ENCODE data around the gene SPATS2. TPM values are rescaled to one million over a fixed set of nuclear protein-coding genes. Genes with fewer than 3 reads are reported as not detected.

Gene SPATS2
- total and polyA plus RNA-seq, 2 donors from 2014 or later, result 10.0 to 23.7 TPM

GRCh38 chr12:49322708-49323523 lies 44.3 kb upstream of the SPATS2 start, which contains the start of gene TROAP:
Gene TROAP (plus strand): TSS chr12:49323255. CDS start chr12:49323609, 354 bp downstream.
- Histone ChIP-seq H3K4me3 (ENCODE audit: low read length in 3 of 3) (peak within 1 kb of the TSS; percentile 76 to 81 (median 79)), H3K27ac (ENCODE audit: low read depth in 2 of 2, low read length in 2 of 2) (no peak within 1 kb of the TSS), H3K9me3 (ENCODE audit: control insufficient read depth in 2 of 3, insufficient read depth in 1 of 3, low read length in 3 of 3) (no peaks in the 10 kb centered on the region), H3K36me3 (ENCODE audit: control insufficient read depth in 2 of 3, insufficient read depth in 3 of 3, low read length in 3 of 3) (no peaks in the 10 kb centered on the region), H3K4me1 (ENCODE audit: control insufficient read depth in 2 of 3, insufficient read depth in 2 of 3, low read depth in 1 of 3, low read length in 3 of 3) (peaks cover 0 to 9% (median 0%) of the 10 kb centered on the region in 3 donors), H3K9ac (ENCODE audit: low read length in 3 of 3) (peak within 1 kb of the TSS; percentile 16 to 77 (median 71)), H3K27me3 (ENCODE audit: control insufficient read depth, insufficient read depth, low read length) (no peaks in the 10 kb centered on the region)
- intact Hi-C loops (cut with DNase I), result no loop called here
- peak; percentile 98 for FAIRE-seq
- peak; percentile 98 to 100 (median 99) for DNase-seq
- no peak for TF ChIP-seq CTCF (IDR thresholded peaks at IDR 0.05; ENCODE audit: borderline replicate concordance, extremely low read depth, insufficient read depth)

- peak overlapping the region; percentile 62 to 79 (median 64) for H3K4me3 ChIP-seq (ENCODE audit: low read length in 3 of 3)
- DNase-seq, result no peak
- H3K9me3 ChIP-seq (ENCODE audit: control insufficient read depth in 2 of 3, insufficient read depth in 1 of 3, low read length in 3 of 3), result no peaks in the 10 kb centered on the region
- no peak for TF ChIP-seq CTCF (IDR thresholded peaks at IDR 0.05; ENCODE audit: borderline replicate concordance, extremely low read depth, insufficient read depth)
- no peaks in the 10 kb centered on the region for H3K36me3 ChIP-seq (ENCODE audit: control insufficient read depth in 2 of 3, insufficient read depth in 3 of 3, low read length in 3 of 3)
- no peak overlapping the region for H3K27ac ChIP-seq (ENCODE audit: low read depth in 2 of 2, low read length in 2 of 2)
- H3K27me3 ChIP-seq (ENCODE audit: control insufficient read depth, insufficient read depth, low read length), result no peaks in the 10 kb centered on the region
- peak overlapping the region in 2 of 3 donors; percentile 33 to 59 for H3K9ac ChIP-seq (ENCODE audit: low read length in 3 of 3)
- no peak for FAIRE-seq
- peaks cover 0 to 9% (median 0%) of the 10 kb centered on the region in 3 donors for H3K4me1 ChIP-seq (ENCODE audit: control insufficient read depth in 2 of 3, insufficient read depth in 2 of 3, low read depth in 1 of 3, low read length in 3 of 3)
- intact Hi-C loops (cut with DNase I), result no loop called here
Observed at GRCh38 chr12:49323524-49324097, 43.7 kb upstream of the SPATS2 start.

- Histone ChIP-seq H3K27me3 (ENCODE audit: control insufficient read depth, insufficient read depth, low read length) (no peaks in the 10 kb centered on the region), H3K9me3 (ENCODE audit: control insufficient read depth in 2 of 3, insufficient read depth in 1 of 3, low read length in 3 of 3) (no peaks in the 10 kb centered on the region), H3K4me1 (ENCODE audit: control insufficient read depth in 2 of 3, insufficient read depth in 2 of 3, low read depth in 1 of 3, low read length in 3 of 3) (peaks cover 0 to 9% (median 0%) of the 10 kb centered on the region in 3 donors), H3K4me3 (ENCODE audit: low read length in 3 of 3) (no peak overlapping the region), H3K36me3 (ENCODE audit: control insufficient read depth in 2 of 3, insufficient read depth in 3 of 3, low read length in 3 of 3) (no peaks in the 10 kb centered on the region), H3K9ac (ENCODE audit: low read length in 3 of 3) (no peak overlapping the region), H3K27ac (ENCODE audit: low read depth in 2 of 2, low read length in 2 of 2) (no peak overlapping the region)
- FAIRE-seq (no peak), DNase-seq (no peak)
- no peak for TF ChIP-seq CTCF (IDR thresholded peaks at IDR 0.05; ENCODE audit: borderline replicate concordance, extremely low read depth, insufficient read depth)
- intact Hi-C loops (cut with DNase I), result no loop called here
Observed at GRCh38 chr12:49325606-49326005, 41.7 kb upstream of the SPATS2 start.

Measured in kidney (tissue), 14 donors.